ENCODE measurements around the gene PRKCE. TPM values are rescaled to one million over a fixed set of nuclear protein-coding genes. Genes with fewer than 3 reads are reported as not detected.

PRKCE gene
- total and polyA plus RNA-seq, 2 experiments from 2014 or later: 0.94 to 1.2 TPM

- TF ChIP-seq REST (IDR thresholded peaks at IDR 0.05; ENCODE audit: unreplicated experiment) (no peak), ZNF331 (CRISPR knock-in tag; IDR thresholded peaks at IDR 0.05; ENCODE audit: low read depth) (no peak), ZNF114 (CRISPR knock-in tag; IDR thresholded peaks at IDR 0.05) (no peak), CREB1 (CRISPR knock-in tag; IDR thresholded peaks at IDR 0.05; ENCODE audit: low read depth) (no peak), EZH2 (IDR thresholded peaks at IDR 0.05; ENCODE audit: low read depth, unreplicated experiment) (no peak), EZH2phosphoT487 (IDR thresholded peaks at IDR 0.05; ENCODE audit: unreplicated experiment) (no peak), POLR2AphosphoS5 (IDR thresholded peaks at IDR 0.05; ENCODE audit: low read depth) (no peak)
- TF ChIP-seq, protein P1, sequence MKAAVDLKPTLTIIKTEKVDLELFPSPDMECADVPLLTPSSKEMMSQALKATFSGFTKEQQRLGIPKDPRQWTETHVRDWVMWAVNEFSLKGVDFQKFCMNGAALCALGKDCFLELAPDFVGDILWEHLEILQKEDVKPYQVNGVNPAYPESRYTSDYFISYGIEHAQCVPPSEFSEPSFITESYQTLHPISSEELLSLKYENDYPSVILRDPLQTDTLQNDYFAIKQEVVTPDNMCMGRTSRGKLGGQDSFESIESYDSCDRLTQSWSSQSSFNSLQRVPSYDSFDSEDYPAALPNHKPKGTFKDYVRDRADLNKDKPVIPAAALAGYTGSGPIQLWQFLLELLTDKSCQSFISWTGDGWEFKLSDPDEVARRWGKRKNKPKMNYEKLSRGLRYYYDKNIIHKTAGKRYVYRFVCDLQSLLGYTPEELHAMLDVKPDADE (IDR thresholded peaks at IDR 0.05): no peak
- TF ChIP-seq, protein P2, sequence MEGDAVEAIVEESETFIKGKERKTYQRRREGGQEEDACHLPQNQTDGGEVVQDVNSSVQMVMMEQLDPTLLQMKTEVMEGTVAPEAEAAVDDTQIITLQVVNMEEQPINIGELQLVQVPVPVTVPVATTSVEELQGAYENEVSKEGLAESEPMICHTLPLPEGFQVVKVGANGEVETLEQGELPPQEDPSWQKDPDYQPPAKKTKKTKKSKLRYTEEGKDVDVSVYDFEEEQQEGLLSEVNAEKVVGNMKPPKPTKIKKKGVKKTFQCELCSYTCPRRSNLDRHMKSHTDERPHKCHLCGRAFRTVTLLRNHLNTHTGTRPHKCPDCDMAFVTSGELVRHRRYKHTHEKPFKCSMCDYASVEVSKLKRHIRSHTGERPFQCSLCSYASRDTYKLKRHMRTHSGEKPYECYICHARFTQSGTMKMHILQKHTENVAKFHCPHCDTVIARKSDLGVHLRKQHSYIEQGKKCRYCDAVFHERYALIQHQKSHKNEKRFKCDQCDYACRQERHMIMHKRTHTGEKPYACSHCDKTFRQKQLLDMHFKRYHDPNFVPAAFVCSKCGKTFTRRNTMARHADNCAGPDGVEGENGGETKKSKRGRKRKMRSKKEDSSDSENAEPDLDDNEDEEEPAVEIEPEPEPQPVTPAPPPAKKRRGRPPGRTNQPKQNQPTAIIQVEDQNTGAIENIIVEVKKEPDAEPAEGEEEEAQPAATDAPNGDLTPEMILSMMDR (conservative IDR thresholded peaks at IDR 0.05; ENCODE audit: low read depth in 2 of 2): no peak
Observed at GRCh38 chr2:45902781-45903375, 251.4 kb downstream of the PRKCE start (continued).

GRCh38 chr2:45904267-45904945 lies 252.9 kb downstream of the PRKCE start:
- Histone ChIP-seq H3K4me2 (no peak overlapping the region), H3K36me3 (ENCODE audit: insufficient read depth) (no peaks in the 10 kb centered on the region), H2AFZ (no peak overlapping the region), H3K4me3 (no peak overlapping the region), H3F3A (replicated peaks; ENCODE audit: low read depth) (no peaks in the 10 kb centered on the region), H4K20me1 (replicated peaks; ENCODE audit: insufficient read depth) (no peaks in the 10 kb centered on the region), H3K9me2 (ENCODE audit: insufficient read depth) (no peaks in the 10 kb centered on the region; the same call in 1 of the 2 replicates), H3K27ac (ENCODE audit: low read depth) (no peak overlapping the region), H3K27me3 (ENCODE audit: insufficient read depth) (no peaks in the 10 kb centered on the region), H3K4me1 (ENCODE audit: insufficient read depth) (no peaks in the 10 kb centered on the region), H3K79me2 (replicated peaks; ENCODE audit: insufficient read depth) (no peaks in the 10 kb centered on the region)
- no peak overlapping the region for H3K27ac Mint-ChIP-seq
- H3K4me3 Mint-ChIP-seq: no peak overlapping the region
- no peaks in the 10 kb centered on the region for H3K9me3 Mint-ChIP-seq
- H3K36me3 Mint-ChIP-seq (ENCODE audit: low read depth): no peaks in the 10 kb centered on the region
- H3K27me3 Mint-ChIP-seq (ENCODE audit: insufficient read depth, low read depth, poor library complexity): peaks cover 4% of the 10 kb centered on the region
- no peak for ATAC-seq
- TF ChIP-seq JUNB (IDR thresholded peaks at IDR 0.05; ENCODE audit: unreplicated experiment): no peak
- TF ChIP-seq REST (IDR thresholded peaks at IDR 0.05; ENCODE audit: unreplicated experiment): no peak
- no peak for TF ChIP-seq EZH2phosphoT487 (IDR thresholded peaks at IDR 0.05; ENCODE audit: unreplicated experiment)
- no peak for TF ChIP-seq CREB1 (CRISPR knock-in tag; IDR thresholded peaks at IDR 0.05; ENCODE audit: low read depth)
- no peak for TF ChIP-seq ZNF331 (CRISPR knock-in tag; IDR thresholded peaks at IDR 0.05; ENCODE audit: low read depth)
- no peak for TF ChIP-seq EZH2 (IDR thresholded peaks at IDR 0.05; ENCODE audit: low read depth, unreplicated experiment)
- TF ChIP-seq, protein P1 (IDR thresholded peaks at IDR 0.05): no peak
- no peak for TF ChIP-seq POLR2AphosphoS5 (IDR thresholded peaks at IDR 0.05; ENCODE audit: low read depth)
- no peaks in the 10 kb centered on the region; the same call in 2 of the 3 replicates for H3K4me1 Mint-ChIP-seq
- no peak for DNase-seq (ENCODE audit: low spot score)
